Neutrophil (primary cell): ENCODE results near the gene SLC35D3.
A peak's percentile ranks its signal among the peaks of the same experiment; 100 is the strongest.
"Not testable (repeated sequence)": the region's sequence is repeated elsewhere in the genome, so short reads cannot be mapped to it uniquely, and the experiment has no call there.

Source experiments
- H3K27ac ChIP-seq: fragments of 200-600 bp; sonication (generic); 2 replicates; pipeline ENCODE4 v1.5.1; 2016; ENCODE audit warnings: mild to moderate bottlenecking, moderate library complexity
- H3K27me3 ChIP-seq: fragments of 200-600 bp; sonication (generic); 2 replicates; pipeline ENCODE4 v1.6.0; 2016; ENCODE audit warnings: mild to moderate bottlenecking
- H3K36me3 ChIP-seq: fragments of 200-600 bp; sonication (generic); 2 replicates; pipeline ENCODE4 v1.5.1; 2017
- H3K4me1 ChIP-seq, 2 experiments: fragments of 200-600 bp in 1 of 2; sonication (generic) in 1 of 2; 1 replicate in 1 of 2; 2 replicates in 1 of 2; pipeline versions ENCODE4 v1.5.1 to v1.6.1; 2013 to 2016; ENCODE audit warnings: low read depth in 1 of 2, low read length in 1 of 2, mild to moderate bottlenecking in 1 of 2, moderate library complexity in 1 of 2; ENCODE audit not compliant: control insufficient read depth in 1 of 2, insufficient read depth in 1 of 2
- H3K4me3 ChIP-seq, 2 experiments: fragments of 200-600 bp in 1 of 2; sonication (generic) in 1 of 2; 1 replicate in 1 of 2; 2 replicates in 1 of 2; pipeline ENCODE4 v1.5.1; 2013 to 2016; ENCODE audit warnings: low read depth in 1 of 2, low read length in 1 of 2, mild to moderate bottlenecking in 1 of 2, moderate library complexity in 1 of 2
- H3K9me3 ChIP-seq: fragments of 200-600 bp; sonication (generic); 2 replicates; pipeline ENCODE4 v1.5.1; 2016
- CTCF ChIP-seq: fragments of 200-600 bp; sonication (generic); IDR thresholded peaks from 2 replicates; pipeline ENCODE4 v1.5.1; 2016; ENCODE audit warnings: antibody characterized with exemption

Gene SLC35D3

GRCh38 chr6:136921936-136922684 lies at the start of gene SLC35D3:
Gene SLC35D3, plus strand, starts transcription at chr6:136922301. Its CDS starts 128 bp downstream, at chr6:136922429.
- no peaks in the 10 kb centered on the region for H3K36me3 ChIP-seq
- H3K27ac ChIP-seq = no peak within 1 kb of the TSS
- H3K9me3 ChIP-seq = no peaks in the 10 kb centered on the region
- H3K27me3 ChIP-seq = peaks cover 97% of the 10 kb centered on the region
- peaks cover 33 to 42% of the 10 kb centered on the region in 2 experiments for H3K4me1 ChIP-seq
- H3K4me3 ChIP-seq = peak within 1 kb of the TSS; percentile 46 to 65
- TF ChIP-seq CTCF = no peak

- Histone ChIP-seq H3K4me3 (no peak overlapping the region), H3K27ac (no peak overlapping the region), H3K9me3 (peaks cover 12% of the 10 kb centered on the region), H3K4me1 (no peaks in the 10 kb centered on the region), H3K27me3 (no peaks in the 10 kb centered on the region), H3K36me3 (peaks cover 4% of the 10 kb centered on the region)
- no peak for TF ChIP-seq CTCF
Measured at GRCh38 chr6:136873748-136874147, 48.4 kb upstream of the SLC35D3 start.

GRCh38 chr6:136876469-136876868 lies 45.6 kb upstream of the SLC35D3 start:
- H3K4me1 ChIP-seq = not testable (repeated sequence)

GRCh38 chr6:136880748-136881460 lies 41.2 kb upstream of the SLC35D3 start:
- no peak overlapping the region for H3K4me3 ChIP-seq
- H3K4me1 ChIP-seq = no peaks in the 10 kb centered on the region
- no peaks in the 10 kb centered on the region for H3K27me3 ChIP-seq
- H3K36me3 ChIP-seq = no peaks in the 10 kb centered on the region
- no peak for TF ChIP-seq CTCF
- no peak overlapping the region for H3K27ac ChIP-seq
- no peaks in the 10 kb centered on the region for H3K9me3 ChIP-seq

More at GRCh38 chr6:136876469-136876868, 45.6 kb upstream of the SLC35D3 start:
- not testable (repeated sequence) for H3K27ac ChIP-seq, H3K27me3 ChIP-seq, H3K36me3 ChIP-seq, H3K4me3 ChIP-seq
- H3K9me3 ChIP-seq = peaks cover 12% of the 10 kb centered on the region

GRCh38 chr6:136886091-136886490 lies 36.0 kb upstream of the SLC35D3 start:
- Histone ChIP-seq H3K27me3 (no peaks in the 10 kb centered on the region), H3K9me3 (no peaks in the 10 kb centered on the region)
- TF ChIP-seq CTCF = no peak

GRCh38 chr6:136887953-136888352 lies 34.1 kb upstream of the SLC35D3 start:
- H3K4me1 ChIP-seq = peaks cover 0 to 7% of the 10 kb centered on the region in 2 experiments
- H3K36me3 ChIP-seq = no peaks in the 10 kb centered on the region
- no peak overlapping the region for H3K4me3 ChIP-seq
- H3K27ac ChIP-seq = no peak overlapping the region
- H3K9me3 ChIP-seq = no peaks in the 10 kb centered on the region
- H3K27me3 ChIP-seq = no peaks in the 10 kb centered on the region
- no peak for TF ChIP-seq CTCF

More at GRCh38 chr6:136886091-136886490, 36.0 kb upstream of the SLC35D3 start:
- Histone ChIP-seq H3K36me3 (no peaks in the 10 kb centered on the region), H3K4me1 (peaks cover 0 to 7% of the 10 kb centered on the region in 2 experiments), H3K27ac (no peak overlapping the region), H3K4me3 (no peak overlapping the region)
